22Rv1 (cell line): ENCODE data around the gene OR2AJ1.

Source experiments
- ZFX ChIP-seq: fragments of 450-650 bp; IDR thresholded peaks from 2 replicates; pipeline ENCODE4 v1.6.1; 2017; ENCODE audit warnings: antibody characterized with exemption, borderline replicate concordance
- TF ChIP-seq, protein P1 (sequence below): fragments of 450-650 bp; IDR thresholded peaks from 2 replicates; pipeline ENCODE4 v1.5.1; 2017; ENCODE audit warnings: mild to moderate bottlenecking

GRCh38 chr1:247883346-247883745 lies 41.3 kb upstream of the OR2AJ1 start:
- TF ChIP-seq, protein P1, sequence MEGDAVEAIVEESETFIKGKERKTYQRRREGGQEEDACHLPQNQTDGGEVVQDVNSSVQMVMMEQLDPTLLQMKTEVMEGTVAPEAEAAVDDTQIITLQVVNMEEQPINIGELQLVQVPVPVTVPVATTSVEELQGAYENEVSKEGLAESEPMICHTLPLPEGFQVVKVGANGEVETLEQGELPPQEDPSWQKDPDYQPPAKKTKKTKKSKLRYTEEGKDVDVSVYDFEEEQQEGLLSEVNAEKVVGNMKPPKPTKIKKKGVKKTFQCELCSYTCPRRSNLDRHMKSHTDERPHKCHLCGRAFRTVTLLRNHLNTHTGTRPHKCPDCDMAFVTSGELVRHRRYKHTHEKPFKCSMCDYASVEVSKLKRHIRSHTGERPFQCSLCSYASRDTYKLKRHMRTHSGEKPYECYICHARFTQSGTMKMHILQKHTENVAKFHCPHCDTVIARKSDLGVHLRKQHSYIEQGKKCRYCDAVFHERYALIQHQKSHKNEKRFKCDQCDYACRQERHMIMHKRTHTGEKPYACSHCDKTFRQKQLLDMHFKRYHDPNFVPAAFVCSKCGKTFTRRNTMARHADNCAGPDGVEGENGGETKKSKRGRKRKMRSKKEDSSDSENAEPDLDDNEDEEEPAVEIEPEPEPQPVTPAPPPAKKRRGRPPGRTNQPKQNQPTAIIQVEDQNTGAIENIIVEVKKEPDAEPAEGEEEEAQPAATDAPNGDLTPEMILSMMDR: no peak
- no peak for TF ChIP-seq ZFX
